ENCODE measurements around the gene AUH. TPM values are rescaled to one million over a fixed set of nuclear protein-coding genes. Genes with fewer than 3 reads are reported as not detected.

AUH gene
- polyA plus RNA-seq (2013, experiment 1 of 2): 5.8 TPM
- polyA plus RNA-seq (2013, experiment 2 of 2): 6.0 TPM

DNA sequence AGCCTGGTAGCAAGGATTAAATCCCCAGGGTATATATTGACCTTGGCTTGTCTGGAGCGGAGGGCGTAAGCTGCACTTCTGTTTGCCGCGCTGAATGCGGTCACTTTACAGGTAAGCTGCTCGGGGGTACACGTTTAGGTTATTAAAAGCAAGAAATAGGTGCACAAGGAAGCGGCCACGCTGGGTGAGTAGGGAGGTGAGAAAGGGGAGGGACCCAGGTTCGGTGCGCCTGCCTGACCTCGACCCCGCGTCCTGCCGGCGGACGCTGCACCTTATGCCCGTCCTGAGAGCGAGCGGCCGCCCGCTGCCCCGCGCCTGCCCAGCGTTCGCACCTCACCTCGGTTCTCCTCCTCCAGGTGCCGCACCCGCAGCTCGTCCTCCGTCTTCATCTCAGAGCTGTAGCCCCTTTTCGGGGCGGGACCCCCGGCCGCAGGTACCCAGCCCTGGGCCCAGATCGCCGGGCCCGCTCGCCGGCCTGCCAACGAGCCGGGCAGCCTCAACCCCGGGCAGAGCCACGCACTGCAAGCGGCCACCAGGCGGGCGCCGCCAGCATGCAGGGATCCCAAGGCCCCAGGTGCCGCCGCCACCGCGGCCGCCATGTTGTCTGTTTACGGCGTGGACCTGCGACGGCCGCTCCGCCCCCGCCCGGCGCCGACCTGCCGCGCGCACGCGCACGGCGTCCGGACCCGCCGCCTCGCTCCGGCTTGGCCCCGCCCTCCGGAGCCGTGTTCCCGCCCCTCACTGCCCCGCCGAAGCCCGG is at the start of gene AUH:
Gene AUH, minus strand, starts transcription at position 628 of the 760 bp plus-strand sequence. Its CDS starts 29 bp downstream, at position 599.
- Histone ChIP-seq H3K4me3 (ENCODE audit: insufficient read depth in 1 of 2, low read depth in 1 of 2, low read length in 2 of 2) (peak within 1 kb of the TSS; percentile 91 to 97), H2AFZ (ENCODE audit: low read depth, low read length) (peak within 1 kb of the TSS; percentile 92), H3K79me1 (replicated peaks; ENCODE audit: low read length, poor library complexity, severe bottlenecking) (peaks cover 18% of the 10 kb centered on the region), H3K27ac (ENCODE audit: low read length, poor library complexity, severe bottlenecking) (no peak within 1 kb of the TSS), H3K4ac (ENCODE audit: low read depth in 1 of 2, low read length in 2 of 2) (peak within 1 kb of the TSS; percentile 79 to 81), H3K14ac (ENCODE audit: low read length in 2 of 2) (peak within 1 kb of the TSS in 1 of 2 experiments; percentile 73), H4K8ac (ENCODE audit: low read length) (peak within 1 kb of the TSS; percentile 94), H4K91ac (ENCODE audit: low read length) (peak within 1 kb of the TSS; percentile 64), H2BK15ac (ENCODE audit: low read depth, poor library complexity, severe bottlenecking) (peak within 1 kb of the TSS; percentile 82), H2BK120ac (ENCODE audit: low read depth, low read length) (peak within 1 kb of the TSS; percentile 71), H3K36me3 (ENCODE audit: control insufficient read depth in 1 of 2, insufficient read depth in 2 of 2, low read depth in 1 of 2, low read length in 2 of 2) (peaks cover 0 to 15% of the 10 kb centered on the region in 2 experiments), H3K4me1 (ENCODE audit: control insufficient read depth, insufficient read depth, low read depth, low read length) (peaks cover 2% of the 10 kb centered on the region), H3K9ac (ENCODE audit: low read length) (peak within 1 kb of the TSS; percentile 90), H2BK5ac (ENCODE audit: low read depth, low read length, poor library complexity, severe bottlenecking) (peak within 1 kb of the TSS; percentile 46), H3K18ac (ENCODE audit: low read depth in 1 of 2, low read length in 2 of 2) (peak within 1 kb of the TSS; percentile 90 to 94), H3K23ac (ENCODE audit: low read length in 2 of 2) (peak within 1 kb of the TSS in 1 of 2 experiments; percentile 90), H2BK12ac (ENCODE audit: low read length in 2 of 2) (peak within 1 kb of the TSS in 1 of 2 experiments; percentile 94), H2AK5ac (ENCODE audit: low read length, severe bottlenecking) (no peak within 1 kb of the TSS), H3K9me3 (ENCODE audit: control insufficient read depth, low read length) (no peaks in the 10 kb centered on the region), H3K27me3 (ENCODE audit: control insufficient read depth in 1 of 2, insufficient read depth in 1 of 2, low read length in 2 of 2) (no peaks in the 10 kb centered on the region), H3K4me2 (ENCODE audit: low read length, poor library complexity, severe bottlenecking) (peak within 1 kb of the TSS; percentile 60)
- WGBS: under 1% methylated on average over 70 of the region's 82 CpGs
- DNase-seq: peak; percentile 66

- no peak overlapping the region for H3K4ac ChIP-seq (ENCODE audit: low read depth in 1 of 2, low read length in 2 of 2)
- WGBS: 63% methylated on average over 5 of the region's 5 CpGs
Observed at GRCh38 chr9:91411096-91411771, 49.5 kb upstream of the AUH start.

GRCh38 chr9:91410161-91410560 is 48.4 kb upstream of the AUH start:
- Histone ChIP-seq H3K27me3 (ENCODE audit: control insufficient read depth in 1 of 2, insufficient read depth in 1 of 2, low read length in 2 of 2) (no peaks in the 10 kb centered on the region), H2BK5ac (ENCODE audit: low read depth, low read length, poor library complexity, severe bottlenecking) (no peak overlapping the region), H2AFZ (ENCODE audit: low read depth, low read length) (no peak overlapping the region), H3K4me3 (ENCODE audit: insufficient read depth in 1 of 2, low read depth in 1 of 2, low read length in 2 of 2) (no peak overlapping the region), H2BK15ac (ENCODE audit: low read depth, poor library complexity, severe bottlenecking) (no peak overlapping the region), H3K4me1 (ENCODE audit: control insufficient read depth, insufficient read depth, low read depth, low read length) (peaks cover 1% of the 10 kb centered on the region), H3K9ac (ENCODE audit: low read length) (no peak overlapping the region), H3K9me3 (ENCODE audit: control insufficient read depth, low read length) (no peaks in the 10 kb centered on the region), H2BK12ac (ENCODE audit: low read length in 2 of 2) (no peak overlapping the region), H3K4me2 (ENCODE audit: low read length, poor library complexity, severe bottlenecking) (no peak overlapping the region), H3K18ac (ENCODE audit: low read depth in 1 of 2, low read length in 2 of 2) (no peak overlapping the region), H4K91ac (ENCODE audit: low read length) (no peak overlapping the region), H4K8ac (ENCODE audit: low read length) (no peak overlapping the region), H3K14ac (ENCODE audit: low read length in 2 of 2) (no peak overlapping the region), H3K23ac (ENCODE audit: low read length in 2 of 2) (no peak overlapping the region), H3K27ac (ENCODE audit: low read length, poor library complexity, severe bottlenecking) (no peak overlapping the region), H2AK5ac (ENCODE audit: low read length, severe bottlenecking) (no peak overlapping the region), H3K79me1 (replicated peaks; ENCODE audit: low read length, poor library complexity, severe bottlenecking) (peaks cover 28% of the 10 kb centered on the region), H3K4ac (ENCODE audit: low read depth in 1 of 2, low read length in 2 of 2) (no peak overlapping the region), H2BK120ac (ENCODE audit: low read depth, low read length) (no peak overlapping the region), H3K36me3 (ENCODE audit: control insufficient read depth in 1 of 2, insufficient read depth in 2 of 2, low read depth in 1 of 2, low read length in 2 of 2) (peaks cover 15 to 71% of the 10 kb centered on the region in 2 experiments)
- no peak for DNase-seq
- WGBS: 97% methylated on average over 12 of the region's 12 CpGs

More at GRCh38 chr9:91411096-91411771, 49.5 kb upstream of the AUH start:
- Histone ChIP-seq H3K27me3 (ENCODE audit: control insufficient read depth in 1 of 2, insufficient read depth in 1 of 2, low read length in 2 of 2) (no peaks in the 10 kb centered on the region), H3K27ac (ENCODE audit: low read length, poor library complexity, severe bottlenecking) (no peak overlapping the region), H2BK120ac (ENCODE audit: low read depth, low read length) (no peak overlapping the region), H3K4me1 (ENCODE audit: control insufficient read depth, insufficient read depth, low read depth, low read length) (peaks cover 3% of the 10 kb centered on the region), H2BK5ac (ENCODE audit: low read depth, low read length, poor library complexity, severe bottlenecking) (no peak overlapping the region), H3K4me2 (ENCODE audit: low read length, poor library complexity, severe bottlenecking) (no peak overlapping the region), H4K91ac (ENCODE audit: low read length) (no peak overlapping the region), H3K18ac (ENCODE audit: low read depth in 1 of 2, low read length in 2 of 2) (no peak overlapping the region), H3K36me3 (ENCODE audit: control insufficient read depth in 1 of 2, insufficient read depth in 2 of 2, low read depth in 1 of 2, low read length in 2 of 2) (peaks cover 14 to 66% of the 10 kb centered on the region in 2 experiments), H2AK5ac (ENCODE audit: low read length, severe bottlenecking) (no peak overlapping the region), H4K8ac (ENCODE audit: low read length) (no peak overlapping the region), H2AFZ (ENCODE audit: low read depth, low read length) (no peak overlapping the region), H3K9ac (ENCODE audit: low read length) (peak overlapping the region; percentile 30), H3K23ac (ENCODE audit: low read length in 2 of 2) (no peak overlapping the region), H3K14ac (ENCODE audit: low read length in 2 of 2) (no peak overlapping the region), H3K79me1 (replicated peaks; ENCODE audit: low read length, poor library complexity, severe bottlenecking) (peaks cover 28% of the 10 kb centered on the region), H2BK15ac (ENCODE audit: low read depth, poor library complexity, severe bottlenecking) (no peak overlapping the region), H3K4me3 (ENCODE audit: insufficient read depth in 1 of 2, low read depth in 1 of 2, low read length in 2 of 2) (no peak overlapping the region), H3K9me3 (ENCODE audit: control insufficient read depth, low read length) (no peaks in the 10 kb centered on the region), H2BK12ac (ENCODE audit: low read length in 2 of 2) (no peak overlapping the region)
- peak; percentile 48 for DNase-seq

- H2BK5ac ChIP-seq (ENCODE audit: low read depth, low read length, poor library complexity, severe bottlenecking): no peak overlapping the region
- no CpG with 5 or more reads among the region's 1 CpG for WGBS
Observed at GRCh38 chr9:91408475-91408874, 46.8 kb upstream of the AUH start.

More at GRCh38 chr9:91408475-91408874, 46.8 kb upstream of the AUH start:
- H3K27ac ChIP-seq (ENCODE audit: low read length, poor library complexity, severe bottlenecking): no peak overlapping the region
- H3K18ac ChIP-seq (ENCODE audit: low read depth in 1 of 2, low read length in 2 of 2): no peak overlapping the region
- no peak overlapping the region for H3K23ac ChIP-seq (ENCODE audit: low read length in 2 of 2)
- H2BK120ac ChIP-seq (ENCODE audit: low read depth, low read length): no peak overlapping the region
- H4K91ac ChIP-seq (ENCODE audit: low read length): no peak overlapping the region
- H3K14ac ChIP-seq (ENCODE audit: low read length in 2 of 2): no peak overlapping the region
- H3K4me3 ChIP-seq (ENCODE audit: insufficient read depth in 1 of 2, low read depth in 1 of 2, low read length in 2 of 2): no peak overlapping the region
- peak; percentile 50 for DNase-seq
- no peak overlapping the region for H2BK12ac ChIP-seq (ENCODE audit: low read length in 2 of 2)
- H3K36me3 ChIP-seq (ENCODE audit: control insufficient read depth in 1 of 2, insufficient read depth in 2 of 2, low read depth in 1 of 2, low read length in 2 of 2): peaks cover 15 to 64% of the 10 kb centered on the region in 2 experiments
- H3K9ac ChIP-seq (ENCODE audit: low read length): peak overlapping the region; percentile 26
- no peak overlapping the region for H2AK5ac ChIP-seq (ENCODE audit: low read length, severe bottlenecking)
- no peak overlapping the region for H3K4ac ChIP-seq (ENCODE audit: low read depth in 1 of 2, low read length in 2 of 2)
- no peak overlapping the region for H2BK15ac ChIP-seq (ENCODE audit: low read depth, poor library complexity, severe bottlenecking)
- no peaks in the 10 kb centered on the region for H3K27me3 ChIP-seq (ENCODE audit: control insufficient read depth in 1 of 2, insufficient read depth in 1 of 2, low read length in 2 of 2)
- H2AFZ ChIP-seq (ENCODE audit: low read depth, low read length): no peak overlapping the region
- no peak overlapping the region for H3K4me2 ChIP-seq (ENCODE audit: low read length, poor library complexity, severe bottlenecking)
- peaks cover 25% of the 10 kb centered on the region for H3K79me1 ChIP-seq (replicated peaks; ENCODE audit: low read length, poor library complexity, severe bottlenecking)
- H4K8ac ChIP-seq (ENCODE audit: low read length): no peak overlapping the region
- no peaks in the 10 kb centered on the region for H3K9me3 ChIP-seq (ENCODE audit: control insufficient read depth, low read length)
- H3K4me1 ChIP-seq (ENCODE audit: control insufficient read depth, insufficient read depth, low read depth, low read length): peaks cover 1% of the 10 kb centered on the region

All from mesenchymal stem cell (in vitro differentiated cells and primary cell).